AG20443 (cell line): ENCODE measurements around the gene ZNF761.
"Not testable (repeated sequence)": the region's sequence is repeated elsewhere in the genome, so short reads cannot be mapped to it uniquely, and the experiment has no call there.

Source experiments
- DNase-seq: peaks from one replicate; pipeline ENCODE4 v3.0.0; 2012; ENCODE audit warnings: low spot score, mixed read lengths

Gene ZNF761

DNA sequence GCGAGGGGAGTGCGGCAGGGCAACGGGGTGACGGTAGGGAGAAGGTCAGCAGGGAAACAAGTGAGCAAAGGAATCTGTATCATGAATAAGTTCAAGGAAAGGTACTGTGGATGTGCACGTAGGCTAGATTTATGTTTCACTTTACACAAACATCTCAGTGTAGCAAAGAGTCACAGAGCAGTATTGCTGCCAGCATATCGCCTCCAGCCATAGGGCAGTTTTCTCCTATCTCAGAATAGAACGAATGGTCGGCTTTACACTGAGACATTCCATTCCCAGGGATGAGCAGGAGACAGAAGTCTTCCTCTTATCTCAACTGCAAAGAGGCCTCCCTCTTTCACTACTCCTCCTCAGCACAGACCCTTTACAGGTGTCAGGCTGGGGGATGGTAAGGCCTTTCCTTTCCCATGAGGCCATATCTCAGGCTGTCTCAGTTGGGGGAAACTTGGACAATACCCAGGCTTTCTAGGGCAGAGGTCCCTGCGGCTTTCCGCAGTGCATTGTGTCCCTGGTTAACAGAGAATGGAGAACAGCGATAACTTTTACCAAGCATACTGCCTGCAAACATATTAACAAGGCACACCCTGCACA lies 28.4 kb downstream of the ZNF761 start:
- DNase-seq: not testable (repeated sequence)

GRCh38 chr19:53461866-53462265 lies 30.1 kb downstream of the ZNF761 start:
- DNase-seq: no peak

- no peak for DNase-seq
These were observed 31.1 kb downstream of the ZNF761 start for GRCh38 chr19:53462861-53463260.

DNA sequence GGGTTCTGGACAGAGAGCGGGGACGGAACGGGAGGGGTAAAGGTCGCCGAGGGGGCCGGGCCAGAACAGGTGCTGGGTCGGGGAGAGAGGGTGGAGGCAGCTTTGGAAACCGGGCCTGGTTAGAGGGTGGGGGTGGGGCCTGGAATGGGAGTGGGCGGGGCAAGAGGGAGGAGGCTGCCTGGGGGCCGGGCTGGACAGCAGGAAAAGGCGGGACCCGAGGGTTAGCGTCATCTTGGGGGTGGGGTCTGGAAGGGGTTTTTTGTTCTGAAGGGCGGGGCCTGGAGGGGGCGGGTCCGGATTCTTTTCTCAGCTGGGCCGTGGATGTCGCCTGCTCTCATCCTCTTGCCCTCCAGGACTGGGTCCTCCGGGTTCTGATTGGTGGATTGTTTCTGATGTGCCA lies 31.5 kb downstream of the ZNF761 start:
- DNase-seq: peak; percentile 33

- peak; percentile 31 for DNase-seq
These were observed 35.1 kb downstream of the ZNF761 start for GRCh38 chr19:53466726-53467484.

GRCh38 chr19:53467485-53468262 lies 35.9 kb downstream of the ZNF761 start, which contains the start of gene ZNF813:
Gene ZNF813, plus strand, starts transcription at chr19:53467733. Its CDS starts 16,090 bp downstream, at chr19:53483823.
- peak; percentile 97 for DNase-seq

- not testable (repeated sequence) for DNase-seq
These were observed 36.8 kb downstream of the ZNF761 start for GRCh38 chr19:53468628-53469027.

- no peak for DNase-seq
These were observed 40.1 kb downstream of the ZNF761 start for GRCh38 chr19:53471916-53472315.

DNA sequence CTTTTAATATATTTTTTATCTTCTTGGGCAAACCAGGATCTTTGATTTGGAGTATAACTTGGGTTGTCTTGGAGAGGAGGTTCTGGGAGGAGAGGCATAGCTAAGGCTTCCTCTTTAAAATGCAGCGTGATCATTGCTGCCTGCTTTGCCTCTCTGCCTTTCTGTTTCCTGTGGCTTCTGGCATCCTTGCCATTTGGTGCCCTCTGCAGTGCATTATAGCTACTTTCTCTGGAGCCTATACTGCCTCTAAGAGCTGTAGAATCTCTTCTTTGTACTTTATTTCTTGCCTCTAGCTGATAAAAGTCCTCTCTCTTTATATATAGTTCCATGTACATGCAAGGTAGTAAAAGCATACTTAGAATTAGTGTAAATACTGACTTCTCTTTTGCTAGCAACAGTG lies 43.0 kb downstream of the ZNF761 start:
- DNase-seq: not testable (repeated sequence)

GRCh38 chr19:53475470-53475869 lies 43.7 kb downstream of the ZNF761 start:
- DNase-seq: not testable (repeated sequence)

GRCh38 chr19:53483751-53484150 lies 52.0 kb downstream of the ZNF761 start:
- DNase-seq: not testable (repeated sequence)

GRCh38 chr19:53485046-53486004 lies 53.5 kb downstream of the ZNF761 start:
- no peak for DNase-seq

- no peak for DNase-seq
These were observed 60.4 kb downstream of the ZNF761 start for GRCh38 chr19:53492153-53492552.

GRCh38 chr19:53497311-53498023 lies 65.7 kb downstream of the ZNF761 start:
- DNase-seq: not testable (repeated sequence)

DNA sequence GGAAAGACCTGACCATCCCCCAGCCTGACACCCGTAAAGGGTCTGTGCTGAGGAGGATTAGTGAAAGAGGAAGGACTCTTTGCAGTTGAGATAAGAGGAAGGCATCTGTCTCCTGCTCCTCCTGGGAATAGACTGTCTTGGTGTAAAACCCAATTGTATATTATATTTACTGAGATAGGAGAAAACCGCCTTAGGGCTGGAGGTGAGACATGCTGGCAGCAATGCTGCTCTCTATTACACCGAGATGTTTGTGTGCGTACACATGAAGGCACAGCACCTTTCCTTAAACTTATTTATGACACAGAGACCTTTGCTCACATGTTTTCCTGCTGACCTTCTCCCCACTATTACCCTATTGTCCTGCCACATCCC lies 66.2 kb downstream of the ZNF761 start:
- not testable (repeated sequence) for DNase-seq

GRCh38 chr19:53503151-53503550 lies 71.4 kb downstream of the ZNF761 start:
- not testable (repeated sequence) for DNase-seq

DNA sequence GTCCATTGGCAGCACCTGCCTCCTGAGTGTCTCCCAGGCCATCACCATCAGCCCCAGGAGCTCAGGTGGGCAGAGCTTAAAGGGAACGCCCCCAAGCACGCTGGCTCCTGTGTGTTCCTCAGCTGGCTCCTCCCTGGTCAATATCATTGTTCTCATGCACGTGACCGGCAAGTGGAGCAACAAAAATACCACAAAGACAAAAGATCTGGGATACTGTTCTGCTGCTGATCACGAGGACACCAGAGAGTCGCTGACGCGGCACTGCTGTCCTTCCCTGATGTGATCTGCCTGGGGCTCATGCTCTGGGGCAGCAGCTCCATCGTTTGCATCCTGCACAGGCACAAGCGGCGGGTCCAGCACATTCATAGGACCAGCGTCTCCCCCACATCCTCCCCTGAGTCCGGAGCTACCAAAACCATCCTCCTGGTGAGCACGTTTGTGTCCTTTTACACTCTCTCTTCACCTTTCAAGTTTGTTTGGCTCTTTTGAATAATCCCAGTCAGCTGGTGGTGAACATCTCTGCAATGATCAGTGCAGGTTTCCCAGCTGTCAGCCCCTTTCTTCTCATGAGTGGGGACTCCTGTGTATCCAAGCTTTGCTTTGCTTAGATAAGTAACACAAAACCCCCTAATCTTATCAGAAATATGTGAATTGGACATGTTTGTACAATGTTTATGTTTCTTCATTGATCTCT lies 72.0 kb downstream of the ZNF761 start:
- not testable (repeated sequence) for DNase-seq

- peak; percentile 32 for DNase-seq
These were observed 72.5 kb downstream of the ZNF761 start for GRCh38 chr19:53504365-53504703.

DNA sequence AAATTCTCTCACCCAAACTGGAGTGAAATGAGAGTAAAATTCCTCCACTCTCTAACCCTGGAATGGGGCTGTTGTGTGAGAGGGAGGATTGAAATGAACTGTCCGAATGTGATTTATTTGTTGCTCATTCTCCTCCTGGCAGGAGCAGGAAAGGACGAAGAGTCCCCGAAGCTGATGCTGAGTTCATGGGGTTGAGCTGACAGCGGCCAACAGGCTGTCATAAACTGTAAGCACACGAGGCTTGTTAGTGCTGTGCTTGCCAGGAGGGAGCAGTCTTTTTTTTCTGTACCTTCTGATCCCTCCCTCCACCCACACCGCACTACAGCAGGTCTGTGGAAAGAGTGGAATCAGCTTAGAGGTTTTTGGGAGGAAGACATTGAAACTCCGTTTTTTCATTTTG lies 73.1 kb downstream of the ZNF761 start:
- no peak for DNase-seq

DNA sequence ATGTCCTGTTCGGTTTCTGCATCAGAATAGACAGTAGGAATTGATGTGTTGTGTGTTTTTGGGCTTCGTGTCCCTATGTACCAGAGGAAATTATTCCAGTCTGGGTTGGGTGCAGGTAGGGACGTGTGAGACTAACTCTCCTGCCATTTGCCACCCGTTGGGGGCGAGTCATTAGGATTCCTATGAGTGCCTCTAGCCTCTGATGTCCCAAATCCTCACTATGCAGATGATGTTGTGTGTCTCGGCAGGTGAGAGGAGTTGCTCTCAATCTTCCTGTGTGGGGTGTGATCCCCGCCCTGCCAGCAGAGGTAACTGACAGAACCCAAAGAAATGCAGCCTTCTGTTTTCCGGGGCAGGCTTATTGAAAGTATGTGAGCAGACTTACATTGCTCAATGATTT lies 74.9 kb downstream of the ZNF761 start:
- no peak for DNase-seq
